D721Med (cell line): Measurements from ENCODE around the gene GALNT18.
A peak's percentile ranks its signal among the peaks of the same experiment; 100 is the strongest.

Experiments used
- DNase-seq: peaks from one replicate; pipeline ENCODE4 v3.0.0; 2011; ENCODE audit warnings: low spot score; ENCODE audit not compliant: insufficient read length
- FAIRE-seq: peaks from 2 replicates; lab custom pipeline; 2011; peaks lifted over from hg19 to GRCh38; lab: Jason Lieb, UNC
- TF ChIP-seq, protein P1 (sequence below): IDR thresholded peaks from 2 replicates; pipeline ENCODE4 v1.5.1; 2012; ENCODE audit warnings: mild to moderate bottlenecking, control low read depth; ENCODE audit not compliant: insufficient read depth; ENCODE audit errors: missing control alignments

GALNT18 gene

GRCh38 chr11:11577251-11577855, 44.5 kb downstream of the GALNT18 start:
- FAIRE-seq, result no peak
- TF ChIP-seq, protein P1, sequence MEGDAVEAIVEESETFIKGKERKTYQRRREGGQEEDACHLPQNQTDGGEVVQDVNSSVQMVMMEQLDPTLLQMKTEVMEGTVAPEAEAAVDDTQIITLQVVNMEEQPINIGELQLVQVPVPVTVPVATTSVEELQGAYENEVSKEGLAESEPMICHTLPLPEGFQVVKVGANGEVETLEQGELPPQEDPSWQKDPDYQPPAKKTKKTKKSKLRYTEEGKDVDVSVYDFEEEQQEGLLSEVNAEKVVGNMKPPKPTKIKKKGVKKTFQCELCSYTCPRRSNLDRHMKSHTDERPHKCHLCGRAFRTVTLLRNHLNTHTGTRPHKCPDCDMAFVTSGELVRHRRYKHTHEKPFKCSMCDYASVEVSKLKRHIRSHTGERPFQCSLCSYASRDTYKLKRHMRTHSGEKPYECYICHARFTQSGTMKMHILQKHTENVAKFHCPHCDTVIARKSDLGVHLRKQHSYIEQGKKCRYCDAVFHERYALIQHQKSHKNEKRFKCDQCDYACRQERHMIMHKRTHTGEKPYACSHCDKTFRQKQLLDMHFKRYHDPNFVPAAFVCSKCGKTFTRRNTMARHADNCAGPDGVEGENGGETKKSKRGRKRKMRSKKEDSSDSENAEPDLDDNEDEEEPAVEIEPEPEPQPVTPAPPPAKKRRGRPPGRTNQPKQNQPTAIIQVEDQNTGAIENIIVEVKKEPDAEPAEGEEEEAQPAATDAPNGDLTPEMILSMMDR, result peak; percentile 6
- DNase-seq, result no peak

DNA sequence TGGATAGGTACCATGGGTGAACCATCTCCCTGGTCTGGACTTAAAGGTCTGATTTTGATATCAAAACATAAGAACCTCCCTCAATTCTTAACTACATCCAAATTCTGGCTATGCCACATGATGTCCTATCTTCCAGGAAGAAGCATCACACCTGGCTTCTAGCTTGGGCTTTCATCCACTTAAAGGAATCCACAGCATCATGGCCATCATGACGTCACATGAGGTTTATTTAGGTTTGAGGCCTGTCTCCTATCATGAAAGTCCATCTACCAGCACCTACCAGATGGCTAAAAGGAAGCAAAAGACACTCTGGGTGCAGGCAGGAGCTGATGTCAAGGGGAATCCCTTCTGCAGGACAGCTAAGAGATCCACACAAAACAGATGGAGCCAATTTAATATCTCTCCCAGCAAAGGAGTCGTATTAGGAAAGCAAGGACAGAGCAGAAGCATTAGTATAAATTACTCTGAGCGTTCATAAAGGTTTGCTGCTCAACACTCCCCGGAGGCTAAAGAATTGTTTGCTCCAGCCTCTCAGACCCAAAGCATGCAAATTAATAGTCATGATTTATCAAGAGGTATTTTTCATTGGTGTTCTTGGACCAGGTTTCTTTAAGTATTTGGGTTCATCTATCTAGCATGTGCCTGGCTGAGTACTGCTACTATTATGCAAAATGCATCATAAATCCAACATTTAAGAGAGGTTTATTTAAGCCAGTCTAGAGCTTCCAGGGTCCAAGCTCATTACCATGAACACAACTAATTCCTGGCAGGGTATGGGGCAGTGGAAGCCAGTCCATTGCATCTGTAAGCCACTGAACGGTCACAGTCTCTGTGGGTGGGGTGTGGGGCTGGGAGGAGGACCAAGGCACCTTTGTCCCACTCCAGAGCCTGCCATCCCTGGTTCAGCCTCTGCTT, 47.2 kb downstream of the GALNT18 start:
- no peak for DNase-seq
- TF ChIP-seq, protein P1, result no peak
- FAIRE-seq, result no peak

DNA sequence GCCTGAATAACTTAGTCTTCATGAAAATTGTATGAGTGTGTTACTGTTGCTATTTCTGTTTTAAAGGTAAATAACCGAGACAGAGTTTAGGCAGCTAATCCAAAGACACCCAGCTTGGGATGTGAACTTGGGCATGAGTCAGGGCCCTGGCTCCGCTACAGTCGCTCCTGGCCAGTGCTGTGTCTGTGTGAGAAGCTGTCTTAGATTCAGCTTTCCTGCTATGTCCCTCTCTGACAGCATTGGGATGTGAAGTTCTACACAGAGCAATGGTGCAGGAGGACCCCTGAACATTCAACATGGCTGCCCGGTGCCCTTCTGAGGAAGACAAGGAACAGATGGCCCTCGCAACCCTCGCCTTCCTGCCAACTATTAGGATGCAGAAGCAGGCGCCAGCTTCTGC, 49.4 kb downstream of the GALNT18 start:
- TF ChIP-seq, protein P1, result no peak
- FAIRE-seq, result no peak

GRCh38 chr11:11571893-11572292, 49.9 kb downstream of the GALNT18 start:
- DNase-seq (no peak), FAIRE-seq (no peak)
- TF ChIP-seq, protein P1, result no peak

More for the DNA sequence above, 49.4 kb downstream of the GALNT18 start:
- no peak for DNase-seq

GRCh38 chr11:11570823-11571222, 51.0 kb downstream of the GALNT18 start:
- TF ChIP-seq, protein P1, result no peak
- DNase-seq (no peak), FAIRE-seq (no peak)

GRCh38 chr11:11569936-11570491, 51.8 kb downstream of the GALNT18 start:
- FAIRE-seq (no peak), DNase-seq (no peak)
- TF ChIP-seq, protein P1, result no peak
